GM21526 (cell line): ENCODE measurements around the gene ABCB7.
"Not testable (repeated sequence)": the region's sequence is repeated elsewhere in the genome, so short reads cannot be mapped to it uniquely, and the experiment has no call there.

Experiments used
- ATAC-seq: cut with Tn5 transposase; IDR thresholded peaks from one replicate; pipeline ENCODE4 v1.9.1; 2021; ENCODE audit warnings: moderate library complexity; ENCODE audit not compliant: unreplicated experiment, low FRiP score

The ABCB7 gene

DNA sequence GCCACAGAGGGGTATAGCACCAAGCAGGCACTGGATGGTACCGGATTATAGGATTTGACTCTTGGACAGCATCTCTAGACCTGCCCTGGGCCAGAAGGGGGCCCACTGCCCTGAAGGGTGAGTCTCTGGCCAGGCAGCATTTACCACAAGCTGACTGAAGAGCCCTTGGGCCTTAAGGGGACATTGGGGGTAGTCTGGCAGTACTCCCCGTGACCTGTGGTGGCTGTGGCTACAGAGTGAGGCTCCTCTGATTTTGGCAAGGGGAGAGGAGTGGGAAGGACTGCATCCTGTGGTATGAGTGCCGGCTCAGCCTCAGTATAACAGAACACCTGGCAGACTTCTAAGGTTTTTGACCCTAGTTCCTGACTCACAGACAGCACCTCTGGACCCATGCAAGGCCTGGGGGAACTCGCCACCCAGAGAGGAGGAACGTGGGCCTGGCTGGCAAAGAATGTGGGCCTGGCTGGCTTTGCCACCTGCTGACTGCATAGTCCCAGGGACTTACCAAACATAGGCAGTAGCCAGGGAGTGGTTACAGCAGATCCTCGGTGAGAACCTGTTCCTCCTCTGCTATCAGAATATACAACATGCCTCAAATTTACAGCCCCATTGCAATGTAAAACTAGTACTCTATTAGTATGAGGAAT, 48.1 kb downstream of the ABCB7 start:
- no peak for ATAC-seq

DNA sequence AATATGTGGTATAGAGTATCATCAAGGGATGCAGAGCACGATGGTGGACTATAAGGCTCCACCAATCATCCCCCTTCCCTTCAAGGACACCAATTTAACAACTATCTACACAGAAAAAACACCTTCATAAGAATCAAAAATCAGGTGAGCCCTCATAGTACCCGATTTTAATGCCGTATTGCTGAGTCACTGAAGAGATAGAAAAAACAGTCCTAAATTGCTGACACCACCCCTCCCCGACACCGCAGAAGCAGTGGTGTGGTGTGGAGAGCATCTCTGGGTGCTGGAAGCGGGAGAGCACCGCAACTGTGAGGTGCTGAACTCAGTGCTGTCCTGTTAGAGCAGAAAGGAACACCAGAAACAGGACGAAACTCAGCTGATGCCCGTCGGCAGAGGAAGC, 49.3 kb downstream of the ABCB7 start:
- no peak for ATAC-seq

DNA sequence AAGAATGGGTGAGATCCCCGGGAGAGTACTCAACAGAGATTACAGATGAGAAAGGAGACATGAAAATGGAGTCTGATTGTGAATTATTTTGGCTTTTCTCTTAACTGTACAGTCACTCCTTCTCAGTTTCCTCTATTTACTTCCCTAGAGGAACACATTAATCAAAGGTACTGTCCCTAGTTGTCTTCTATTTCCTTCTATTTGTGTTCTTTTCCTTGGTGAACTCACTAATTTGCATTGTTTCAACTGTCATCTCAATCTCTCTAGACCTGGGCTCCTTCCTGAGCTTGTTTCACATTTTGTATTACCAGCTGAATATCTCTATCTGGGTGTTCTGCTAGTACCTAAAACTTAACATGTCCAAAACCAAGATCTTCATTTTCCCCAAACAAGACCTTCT, 59.8 kb downstream of the ABCB7 start:
- ATAC-seq = no peak

DNA sequence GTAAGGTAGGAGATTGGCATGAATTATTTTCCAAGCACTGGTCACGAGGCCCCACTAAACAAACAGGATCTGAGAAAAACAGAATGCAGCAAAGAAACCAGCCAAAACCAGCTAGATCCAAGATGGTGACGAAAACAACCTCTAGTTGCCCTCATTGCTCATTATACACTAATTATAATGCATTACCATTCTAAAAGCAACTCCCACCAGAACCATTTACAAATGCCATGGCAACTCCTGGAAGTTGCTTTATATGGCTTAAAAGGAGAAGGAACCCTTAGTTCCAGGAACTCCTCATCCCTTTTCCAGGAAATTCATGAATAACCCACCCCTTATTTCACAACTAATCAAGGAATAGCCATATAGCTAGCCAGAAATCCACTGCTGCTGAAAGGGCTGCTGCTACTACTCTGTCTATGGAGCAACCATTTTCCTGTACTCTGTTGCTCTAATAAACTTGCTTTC, 69.3 kb downstream of the ABCB7 start:
- ATAC-seq = no peak

DNA sequence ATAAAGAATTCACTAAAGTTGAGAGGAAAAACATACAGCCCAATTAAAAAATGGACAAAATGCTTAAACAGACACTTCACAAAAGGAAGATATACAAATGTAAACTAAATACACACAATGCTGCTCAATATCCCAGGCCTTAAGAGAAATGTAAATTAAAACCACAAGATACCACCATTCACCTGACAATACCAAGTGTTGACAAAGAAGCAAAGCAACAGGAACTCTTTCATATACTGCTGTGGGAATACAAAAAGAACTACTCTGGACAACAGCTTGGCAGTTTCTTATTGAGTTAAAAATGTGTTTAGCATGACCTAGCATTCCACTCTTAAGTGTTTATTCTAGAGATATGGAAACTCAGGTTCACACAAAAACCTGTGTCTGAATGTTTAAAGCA, 71.3 kb downstream of the ABCB7 start:
- no peak for ATAC-seq

DNA sequence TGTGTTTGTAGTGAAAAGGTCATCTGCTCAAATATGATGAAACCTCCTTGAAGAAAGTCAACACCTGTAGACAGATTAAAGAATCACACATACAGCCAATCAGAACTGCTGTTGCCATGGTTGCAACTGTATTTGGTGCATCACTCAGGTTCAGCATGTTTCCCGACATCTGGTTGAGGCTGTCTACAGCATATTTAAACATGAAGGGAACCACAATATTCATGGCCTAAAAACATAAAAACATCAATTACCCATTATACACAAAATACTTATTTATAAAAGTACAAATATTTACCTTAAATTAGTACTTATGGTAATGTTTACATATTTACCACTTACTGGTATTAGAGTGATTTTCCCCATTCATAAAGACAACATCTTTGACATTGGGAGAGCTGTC, 79.7 kb downstream of the ABCB7 start:
- no peak for ATAC-seq

DNA sequence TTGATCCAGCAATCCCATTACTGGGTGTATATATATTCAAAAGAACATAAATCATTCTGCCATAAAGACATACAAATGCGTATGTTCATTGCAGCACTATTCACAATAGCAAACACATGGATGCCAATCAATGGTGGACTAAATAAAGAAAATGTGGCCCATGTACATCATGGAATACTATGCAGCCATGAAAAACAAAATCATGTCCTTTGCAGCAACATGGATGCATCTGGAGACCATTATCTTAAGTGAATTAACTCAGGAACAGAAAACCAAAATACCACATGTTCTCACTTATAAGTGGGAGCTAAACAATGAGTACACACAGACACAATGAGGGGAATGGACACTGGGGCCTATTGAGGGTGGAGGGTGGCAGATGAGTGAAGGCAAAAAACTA, 81.6 kb downstream of the ABCB7 start:
- ATAC-seq = no peak

DNA sequence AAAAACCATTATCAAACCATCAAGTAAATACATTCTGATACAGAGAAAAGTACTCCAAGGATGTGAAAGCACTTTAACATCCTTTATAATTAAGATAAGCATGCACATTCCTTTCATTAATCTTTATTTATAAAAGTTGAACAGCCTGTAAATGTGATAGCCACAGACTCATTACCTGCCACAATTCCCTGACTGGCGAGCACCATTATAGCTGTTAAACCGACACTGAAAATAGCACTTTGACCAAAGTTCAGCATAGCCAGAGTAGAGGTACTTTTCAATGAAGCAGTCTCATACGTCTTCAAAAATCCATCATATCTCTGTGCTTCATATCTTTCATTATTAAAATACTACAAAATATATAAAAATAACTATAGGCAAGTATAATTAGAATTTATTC, 84.7 kb downstream of the ABCB7 start:
- ATAC-seq = no peak

DNA sequence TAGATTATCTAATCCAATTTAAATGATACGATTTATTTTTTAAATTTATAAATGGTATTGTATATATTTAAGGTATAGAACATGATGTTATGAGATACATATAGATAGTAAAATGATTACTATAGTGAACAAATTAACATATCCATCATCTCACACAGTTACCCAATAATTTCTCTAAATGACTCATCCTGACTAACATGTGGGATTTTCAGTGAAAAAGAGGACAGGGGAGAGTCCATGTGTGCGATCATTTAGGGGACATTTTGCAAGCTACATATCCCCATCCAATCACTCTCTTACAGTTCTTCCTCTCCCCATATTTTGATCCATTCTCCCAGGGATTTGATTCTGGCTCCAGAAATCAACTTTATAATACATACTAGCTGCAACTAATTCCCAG, 88.2 kb downstream of the ABCB7 start:
- ATAC-seq = no peak

DNA sequence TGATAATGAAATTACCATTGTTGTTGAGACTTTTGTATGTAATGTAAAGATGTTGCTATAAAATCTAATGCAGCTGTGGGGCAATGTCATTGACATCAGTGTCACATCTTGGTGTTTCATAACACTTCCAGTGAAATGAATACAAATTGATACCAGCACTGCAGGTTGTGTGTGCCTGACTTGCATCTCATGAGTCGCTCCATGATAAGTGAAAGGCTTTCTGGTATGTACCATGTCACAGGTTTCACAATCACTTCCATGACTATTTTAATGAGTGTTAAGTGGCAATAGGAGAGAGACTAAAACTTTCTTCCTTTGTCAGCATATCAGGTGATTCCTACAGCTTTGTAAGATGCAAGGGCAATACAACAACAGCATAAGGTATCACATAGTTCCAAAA, 94.4 kb downstream of the ABCB7 start:
- ATAC-seq = no peak

DNA sequence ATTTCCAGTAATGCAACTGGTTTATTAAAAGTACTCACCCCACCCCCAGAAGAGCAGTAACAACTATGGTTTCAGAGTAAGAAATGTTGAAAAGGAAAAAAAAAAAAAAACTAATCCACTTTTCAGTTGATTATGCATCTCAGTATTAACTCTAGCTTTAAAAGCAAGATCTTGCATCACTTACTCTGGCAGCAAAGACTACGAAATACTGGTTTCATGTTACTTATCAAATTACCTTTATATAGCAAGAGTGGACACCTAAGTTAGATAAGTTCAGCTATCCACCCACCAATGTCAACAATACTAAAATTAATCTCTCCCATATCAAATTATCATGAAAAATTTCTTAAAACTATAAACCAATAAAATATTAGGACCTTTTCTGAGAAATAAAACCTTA, 105.0 kb downstream of the ABCB7 start:
- no peak for ATAC-seq

DNA sequence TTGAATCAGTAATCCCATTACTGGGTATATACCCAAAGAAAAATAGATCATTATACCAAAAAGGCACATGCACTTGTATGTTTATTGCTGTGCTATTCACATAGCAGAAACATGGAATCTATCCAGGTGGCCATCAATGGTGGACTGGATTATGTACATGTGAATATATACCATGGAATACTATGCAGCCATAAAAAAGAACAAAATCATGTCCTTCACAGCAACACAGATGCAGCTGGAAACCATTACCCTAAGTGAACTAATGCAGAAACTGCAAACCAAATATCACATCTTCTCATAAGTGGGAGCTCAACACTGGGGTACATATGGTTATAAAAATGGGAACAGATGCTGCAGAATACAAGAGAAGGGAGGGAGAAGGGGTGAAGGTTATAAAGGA, 110.7 kb downstream of the ABCB7 start:
- no peak for ATAC-seq

DNA sequence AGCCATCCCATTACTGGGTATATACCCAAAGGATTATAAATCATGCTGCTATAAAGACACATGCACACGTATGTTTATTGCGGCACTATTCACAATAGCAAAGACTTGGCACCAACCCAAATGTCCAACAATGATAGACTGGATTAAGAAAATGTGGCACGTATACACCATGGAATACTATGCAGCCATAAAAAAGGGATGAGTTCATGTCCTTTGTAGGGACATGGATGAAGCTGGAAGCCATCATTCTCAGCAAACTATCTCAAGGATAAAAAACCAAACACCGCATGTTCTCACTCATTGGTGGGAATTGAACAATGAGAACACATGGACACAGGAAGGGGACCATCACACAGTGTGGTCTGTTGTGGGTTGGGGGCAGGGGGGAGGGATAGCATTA, 111.9 kb downstream of the ABCB7 start:
- not testable (repeated sequence) for ATAC-seq

DNA sequence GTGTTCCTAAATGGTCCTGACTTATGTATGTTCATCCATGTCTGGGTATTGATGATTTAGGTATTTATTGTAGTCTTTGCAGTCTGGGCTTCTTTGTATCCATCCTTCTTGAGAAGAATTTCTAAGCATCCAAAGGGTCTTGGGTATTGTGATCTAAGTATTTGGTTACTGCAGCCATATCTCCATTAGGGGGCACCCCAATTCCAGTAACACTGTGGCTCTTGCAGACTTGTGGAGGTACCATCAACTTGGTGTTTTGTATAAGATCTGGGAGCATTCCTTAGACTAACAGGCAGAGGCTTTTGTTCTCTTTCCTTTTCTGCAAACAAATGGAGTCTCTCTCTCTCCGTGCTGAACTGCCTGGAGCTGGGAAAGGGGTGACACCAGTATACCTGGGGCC, 117.2 kb downstream of the ABCB7 start:
- no peak for ATAC-seq
